GM20000 (cell line): ENCODE results near the gene CYB5R3.
"Not testable (repeated sequence)": the region's sequence is repeated elsewhere in the genome, so short reads cannot be mapped to it uniquely, and the experiment has no call there.

ENCODE experiments used
- DNase-seq: peaks from one replicate; pipeline ENCODE4 v3.0.0; 2012; ENCODE audit warnings: low spot score
- CTCF ChIP-seq: IDR thresholded peaks from 2 replicates; pipeline ENCODE4 v1.5.1; 2012; ENCODE audit warnings: mild to moderate bottlenecking, control low read depth; ENCODE audit errors: extremely low read depth, missing control alignments

The CYB5R3 gene

DNA sequence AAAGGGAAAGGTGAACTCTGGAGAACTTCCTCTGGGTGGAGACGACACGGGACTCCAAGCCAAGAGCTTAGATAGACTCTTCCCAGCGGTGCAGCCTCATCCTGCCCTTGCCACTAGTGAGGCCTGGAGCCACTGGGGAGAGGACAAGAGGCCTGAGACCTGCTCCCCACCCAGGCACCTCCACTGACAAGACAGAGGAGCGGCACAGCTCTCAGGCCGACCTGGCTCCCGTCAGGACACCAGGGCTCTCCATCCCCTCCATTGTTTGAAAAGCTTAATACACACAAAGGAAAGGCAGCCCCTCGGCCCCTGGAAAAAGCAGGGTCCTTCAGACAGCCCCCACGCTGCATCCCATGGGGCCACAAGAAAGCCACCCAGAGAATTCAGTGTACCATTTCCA is 64.1 kb downstream of the CYB5R3 start:
- no peak for DNase-seq

GRCh38 chr22:42584364-42584940 is 64.7 kb downstream of the CYB5R3 start:
- no peak for DNase-seq
- no peak for TF ChIP-seq CTCF

More for the DNA sequence above, 64.1 kb downstream of the CYB5R3 start:
- no peak for TF ChIP-seq CTCF

- no peak for DNase-seq
- no peak for TF ChIP-seq CTCF
These were observed 66.2 kb downstream of the CYB5R3 start for GRCh38 chr22:42582987-42583386.

- DNase-seq: peak; percentile 90
- TF ChIP-seq CTCF: no peak
These were observed 67.2 kb downstream of the CYB5R3 start for GRCh38 chr22:42581762-42582716.

GRCh38 chr22:42581194-42581761 is 67.9 kb downstream of the CYB5R3 start:
- not testable (repeated sequence) for DNase-seq

DNA sequence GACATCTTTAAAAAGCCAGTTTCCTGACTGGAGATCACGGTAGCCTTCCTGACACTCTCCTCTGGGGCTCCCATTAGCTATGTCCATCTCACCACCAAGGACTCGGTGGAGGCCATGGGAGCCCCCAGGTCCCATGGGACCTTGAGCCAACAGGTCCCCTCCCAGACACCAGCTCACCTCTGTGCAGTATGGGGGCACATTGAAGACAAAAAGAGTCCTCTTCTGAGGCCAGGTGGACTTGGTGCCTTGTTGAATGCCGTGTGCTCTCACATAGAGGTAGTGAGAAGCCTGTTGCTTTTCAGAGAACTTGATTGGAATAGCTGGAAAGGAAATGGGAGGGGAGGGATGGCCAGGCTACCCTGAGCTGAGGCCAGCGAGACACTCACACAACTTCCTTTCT is 69.2 kb downstream of the CYB5R3 start:
- not testable (repeated sequence) for DNase-seq

GRCh38 chr22:42577623-42578240 is 71.5 kb downstream of the CYB5R3 start:
- DNase-seq: no peak
- TF ChIP-seq CTCF: no peak

- not testable (repeated sequence) for DNase-seq
These were observed 72.1 kb downstream of the CYB5R3 start for GRCh38 chr22:42577141-42577540.

DNA sequence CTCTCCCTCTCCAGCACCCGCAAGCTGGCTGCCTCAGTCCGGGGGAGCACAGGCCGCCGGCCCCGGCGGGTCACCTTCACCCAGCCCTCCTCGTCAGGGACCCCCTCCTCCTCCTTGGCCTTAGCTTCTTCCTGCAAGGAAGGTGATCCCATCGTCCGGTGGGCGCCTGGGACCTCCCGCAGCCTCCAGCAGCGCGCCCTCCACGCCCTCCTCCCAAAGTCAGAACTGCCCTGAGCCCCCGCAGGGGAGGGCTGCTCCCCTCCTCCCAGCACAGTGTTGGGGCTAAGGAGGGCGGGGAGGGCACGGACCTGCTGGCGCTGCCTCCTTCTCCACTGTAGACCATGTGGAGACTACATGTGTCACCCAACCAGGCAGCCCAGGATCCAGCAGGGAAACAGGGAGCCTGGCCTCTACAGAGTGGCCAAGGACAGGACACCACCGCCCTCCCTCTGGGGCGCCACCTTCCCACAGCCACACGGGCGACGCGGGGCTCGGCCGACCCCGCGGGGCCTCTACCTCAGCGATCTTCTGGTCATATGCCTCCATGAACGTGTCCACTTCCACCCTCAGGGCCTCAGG is 73.1 kb downstream of the CYB5R3 start:
- not testable (repeated sequence) for DNase-seq

- DNase-seq: not testable (repeated sequence)
These were observed 74.7 kb downstream of the CYB5R3 start for GRCh38 chr22:42574468-42574867.

- not testable (repeated sequence) for DNase-seq
These were observed 75.1 kb downstream of the CYB5R3 start for GRCh38 chr22:42574046-42574445.

DNA sequence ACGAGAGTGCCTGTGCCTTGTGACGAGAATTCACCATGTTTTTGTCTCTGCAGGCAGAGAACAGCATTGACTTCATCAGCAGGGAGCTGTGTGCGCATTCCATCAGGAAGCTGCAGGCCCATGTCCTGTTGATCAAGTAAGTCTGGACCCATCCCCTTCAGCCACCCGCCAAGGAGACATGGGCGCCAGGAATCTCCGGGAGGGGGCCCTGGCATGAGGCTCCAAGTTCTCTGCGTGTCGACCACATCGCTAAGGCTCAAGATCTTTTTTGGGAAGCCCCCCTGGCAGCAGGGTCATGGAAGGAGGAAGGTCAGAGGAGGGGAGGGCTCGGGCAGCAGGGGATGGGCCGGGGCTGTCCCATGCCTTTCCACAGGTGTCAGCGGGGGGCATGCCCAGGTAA is 78.1 kb downstream of the CYB5R3 start:
- not testable (repeated sequence) for DNase-seq

GRCh38 chr22:42570580-42570979 is 78.6 kb downstream of the CYB5R3 start:
- DNase-seq: not testable (repeated sequence)
